Measurements from ENCODE around the gene ZFP57.
"Not testable (repeated sequence)": the region's sequence is repeated elsewhere in the genome, so short reads cannot be mapped to it uniquely, and the experiment has no call there.

The ZFP57 gene

GRCh38 chr6:29696147-29697125 is 15.5 kb upstream of the ZFP57 start:
- DNase-seq (ENCODE audit: low read depth): no peak

DNA sequence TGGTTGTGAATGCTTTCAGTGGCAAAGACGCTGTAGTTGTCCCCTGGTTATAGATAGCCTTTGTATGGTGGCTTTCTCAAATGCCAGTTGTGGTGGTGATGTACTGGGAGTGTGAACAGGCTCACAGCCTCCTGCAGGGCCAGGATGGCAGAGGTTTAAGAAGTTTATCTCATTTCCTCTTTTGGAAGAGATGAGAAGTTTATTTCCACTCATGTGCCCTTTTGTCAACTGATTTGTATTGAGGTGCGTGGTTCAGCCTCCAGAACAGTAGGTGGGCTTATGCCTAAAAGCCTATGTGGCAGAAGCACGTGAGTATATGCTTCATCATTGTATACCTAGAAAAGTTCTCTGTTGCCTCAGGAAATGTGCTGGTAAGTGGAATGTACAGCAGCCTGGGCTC is 13.7 kb upstream of the ZFP57 start:
- no peak for DNase-seq (ENCODE audit: low read depth)

DNA sequence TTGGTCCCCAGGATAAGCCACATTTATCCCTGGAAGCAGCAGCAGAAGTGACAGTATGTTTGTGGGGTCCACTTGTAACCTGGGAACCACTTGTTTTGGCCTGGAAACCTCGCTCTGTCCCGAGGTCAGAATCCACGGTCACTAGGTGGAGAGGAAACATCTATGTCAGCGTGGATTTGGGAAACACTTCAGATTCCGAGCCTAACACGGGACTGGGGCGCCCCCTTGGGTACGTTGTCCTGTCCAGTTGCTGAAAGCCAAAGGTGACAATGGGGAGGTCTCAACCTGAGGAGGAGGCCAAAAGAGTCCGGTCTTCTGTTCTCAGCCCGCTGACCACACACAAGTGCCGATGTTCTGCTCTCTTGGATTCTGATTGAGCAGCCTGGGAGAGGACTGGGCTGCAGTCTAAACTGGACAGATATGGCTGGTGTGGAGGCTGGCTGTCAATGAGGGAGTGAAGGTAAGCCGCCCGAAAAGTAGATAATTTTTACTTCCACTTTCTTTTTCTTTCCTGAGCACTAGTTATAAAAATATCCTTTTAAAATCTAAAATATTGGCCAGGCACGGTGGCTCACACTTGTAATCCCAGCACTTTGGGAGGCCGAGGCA is 4.9 kb upstream of the ZFP57 start:
- no peak for DNase-seq (ENCODE audit: low read depth)

DNA sequence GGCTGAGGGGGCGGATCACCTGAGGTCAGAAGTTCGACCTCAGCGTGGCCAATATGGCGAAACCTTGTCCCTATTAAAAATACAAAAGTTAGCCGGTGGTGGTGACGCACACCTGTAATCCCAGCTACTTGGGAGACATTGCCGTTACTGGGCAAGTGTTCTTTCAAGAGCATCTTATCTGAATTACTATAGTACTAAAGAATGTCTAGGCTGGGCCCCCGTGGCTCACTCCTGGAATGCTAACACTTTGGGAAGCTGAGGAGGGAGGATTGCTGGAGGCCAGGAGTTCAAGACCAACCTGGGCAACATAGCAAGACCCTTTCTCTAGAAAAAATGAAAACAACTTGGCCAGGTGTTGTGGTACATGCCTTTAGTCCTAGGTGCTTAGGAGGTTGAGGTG is 859 bp upstream of the ZFP57 start:
- DNase-seq (ENCODE audit: low read depth): no peak

GRCh38 chr6:29680416-29680815 is 536 bp downstream of the ZFP57 start:
- no peak for DNase-seq (ENCODE audit: low read depth)

DNA sequence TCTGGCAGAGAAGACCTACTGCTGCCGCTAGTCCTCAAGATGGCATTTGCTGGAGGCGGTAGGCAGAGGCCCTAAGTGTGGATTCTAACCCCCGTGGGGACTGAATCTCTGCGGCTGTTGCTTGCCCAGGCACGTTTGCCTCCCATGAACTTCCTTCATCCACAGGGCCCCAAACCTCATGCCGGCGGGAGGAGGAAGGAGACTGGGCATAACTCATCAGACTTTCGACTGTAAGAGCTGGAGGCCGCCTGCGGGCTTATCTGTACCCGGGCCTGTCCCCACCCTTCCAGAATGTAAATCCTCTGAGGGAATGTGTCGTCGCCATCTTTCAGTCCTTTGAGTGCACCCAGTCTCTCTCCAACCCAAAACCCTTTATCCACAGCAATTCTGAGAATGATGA is 990 bp downstream of the ZFP57 start:
- DNase-seq (ENCODE audit: low read depth): no peak

GRCh38 chr6:29678114-29678513 is 2.8 kb downstream of the ZFP57 start:
- no peak for DNase-seq (ENCODE audit: low read depth)

DNA sequence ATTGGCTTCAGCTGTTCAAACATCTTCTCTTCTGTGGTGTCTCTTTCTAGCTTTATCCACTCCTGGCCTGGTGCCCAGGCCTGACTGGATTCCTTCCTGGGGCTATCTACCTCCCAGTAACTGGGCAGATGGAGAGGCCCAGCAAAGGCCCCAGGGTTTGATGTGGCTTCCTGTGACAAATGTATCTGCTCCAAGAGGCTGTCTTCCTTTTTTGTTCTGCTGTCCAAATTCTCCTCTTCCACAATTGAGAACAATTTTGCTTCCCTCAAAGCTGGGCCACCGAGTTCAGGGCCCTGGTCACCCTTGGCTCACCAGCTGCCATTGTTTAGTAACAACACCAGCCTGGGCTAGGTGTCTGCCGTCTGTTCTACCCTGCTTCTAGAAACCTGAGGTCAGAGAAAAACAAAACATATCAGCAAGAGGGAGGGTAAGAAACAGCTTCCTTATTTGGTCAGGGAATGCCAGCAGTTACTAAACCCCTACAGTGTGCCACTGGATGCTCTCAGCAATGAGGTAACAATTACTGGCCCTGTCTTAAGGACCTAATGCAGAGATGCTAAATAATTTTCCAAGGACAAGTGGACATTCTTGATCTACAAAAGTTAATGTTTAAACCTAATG is 3.9 kb downstream of the ZFP57 start:
- DNase-seq (ENCODE audit: low read depth): no peak

DNA sequence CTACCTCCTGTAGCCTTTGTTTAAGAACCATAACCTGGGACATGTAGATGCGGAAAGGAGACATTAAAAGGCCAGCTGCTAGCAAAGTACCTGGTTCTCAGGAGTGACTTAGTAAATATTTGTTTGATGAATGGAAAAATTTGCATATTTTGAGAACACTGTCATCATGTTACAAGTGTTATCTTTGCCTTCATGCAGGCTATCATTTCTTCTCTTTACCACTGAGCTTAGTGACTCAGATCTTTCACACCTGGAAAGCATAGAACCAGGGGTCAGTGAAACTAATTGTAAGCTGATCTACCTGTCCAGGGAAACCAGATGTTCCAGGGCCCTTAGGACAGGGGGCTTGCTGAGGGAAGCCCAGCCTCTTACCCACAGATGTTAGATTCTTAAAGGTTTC is 5.4 kb downstream of the ZFP57 start:
- no peak for DNase-seq (ENCODE audit: low read depth)

DNA sequence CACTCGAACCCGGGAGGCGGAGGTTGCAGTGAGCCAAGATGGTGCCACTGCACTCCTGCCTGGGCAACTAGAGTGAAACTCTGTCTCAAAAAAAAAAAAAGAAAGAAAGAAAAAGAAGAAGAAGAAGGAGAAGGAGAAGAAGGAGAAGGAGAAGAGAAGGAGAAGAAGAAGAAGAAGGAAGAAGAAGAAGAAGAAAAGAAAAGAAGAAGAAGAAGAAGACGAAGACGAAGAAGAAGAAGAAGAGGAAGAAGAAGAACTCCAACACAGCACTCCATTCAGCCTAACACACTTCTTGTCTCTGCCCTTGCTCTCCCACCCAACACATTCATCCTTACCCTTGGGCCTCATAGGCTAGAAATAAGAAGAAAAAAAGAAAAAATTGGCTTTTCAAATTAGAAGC is 6.9 kb downstream of the ZFP57 start:
- no peak for DNase-seq (ENCODE audit: low read depth)

DNA sequence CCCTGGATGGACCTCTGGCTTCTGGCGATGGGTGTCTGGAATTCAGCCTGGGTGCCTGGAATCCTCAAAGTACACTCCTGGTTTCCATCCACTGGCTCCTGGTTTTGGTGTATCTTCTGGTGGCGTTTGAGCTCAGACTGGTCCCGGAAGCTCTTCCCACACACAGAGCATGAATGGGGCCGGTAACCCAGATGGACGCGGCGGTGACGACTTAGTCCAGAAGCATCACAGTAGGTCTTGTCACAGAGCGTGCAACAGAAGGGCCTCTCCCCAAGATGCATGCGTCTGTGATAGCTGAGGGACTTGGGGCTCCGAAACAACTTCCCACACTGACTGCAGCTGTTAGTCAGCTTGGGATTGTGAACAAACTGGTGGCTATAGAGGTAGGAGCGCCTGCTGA is 7.8 kb downstream of the ZFP57 start:
- DNase-seq (ENCODE audit: low read depth): no peak

- not testable (repeated sequence) for DNase-seq (ENCODE audit: low read depth)
Measured at GRCh38 chr6:29672116-29672515, 8.8 kb downstream of the ZFP57 start.

DNA sequence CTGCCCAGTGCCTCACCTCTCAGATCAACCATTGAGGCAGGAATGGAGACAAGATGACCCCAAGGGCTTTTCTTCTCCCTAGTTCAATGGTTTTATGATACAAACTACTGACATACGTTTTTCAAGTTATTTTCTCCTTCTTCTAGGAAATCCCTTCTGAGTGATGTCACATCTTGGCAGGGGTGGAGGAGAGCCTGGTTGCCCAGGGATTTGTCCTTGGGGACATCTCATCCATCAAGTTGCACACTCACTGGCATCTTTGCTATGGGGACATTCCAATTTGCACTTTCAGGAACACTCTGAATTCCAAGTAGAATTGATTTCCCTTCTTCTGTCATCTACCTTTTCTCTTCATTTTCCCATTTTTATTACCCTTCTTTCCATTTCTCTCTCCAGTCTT is 9.9 kb downstream of the ZFP57 start:
- DNase-seq (ENCODE audit: low read depth): no peak

- no peak for DNase-seq (ENCODE audit: low read depth)
Measured at GRCh38 chr6:29667158-29667557, 13.8 kb downstream of the ZFP57 start.

GRCh38 chr6:29666826-29667130 is 14.2 kb downstream of the ZFP57 start:
- DNase-seq (ENCODE audit: low read depth): no peak

GRCh38 chr6:29665942-29666825 is 14.8 kb downstream of the ZFP57 start:
- DNase-seq (ENCODE audit: low read depth): no peak

DNA sequence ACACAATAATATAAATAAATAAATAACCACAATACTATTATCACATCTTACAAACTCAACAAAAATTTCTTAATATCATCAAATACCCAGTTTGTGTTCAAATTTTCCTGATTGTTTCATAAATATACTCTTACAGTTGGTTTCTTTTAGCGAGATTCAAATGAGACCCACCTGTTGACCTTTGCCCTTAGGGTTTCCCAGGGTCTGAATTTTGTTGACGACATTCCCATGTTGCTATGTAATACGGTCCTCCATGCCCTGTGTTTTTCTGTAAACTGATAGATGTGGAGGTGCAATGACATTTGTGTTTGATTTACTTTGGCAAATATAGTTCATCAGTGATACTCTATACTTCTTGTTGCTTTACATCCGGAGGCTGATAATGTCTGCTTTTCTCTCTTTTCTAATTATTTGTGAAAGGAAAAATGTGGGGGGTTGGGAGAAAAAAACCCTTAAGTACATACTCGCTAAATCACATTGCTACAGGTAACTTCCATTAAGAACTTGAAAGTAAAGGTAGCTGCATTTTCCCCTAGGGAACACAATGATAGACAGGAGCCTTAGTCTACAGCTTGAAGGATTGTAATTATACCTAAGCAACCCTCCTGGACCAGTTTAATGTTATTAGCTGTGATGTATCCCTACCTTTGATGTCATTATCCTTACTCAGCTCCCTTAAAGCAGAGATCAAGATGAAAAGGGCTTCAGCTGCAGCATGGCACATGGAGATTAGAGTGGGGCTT is 17.5 kb downstream of the ZFP57 start:
- no peak for DNase-seq (ENCODE audit: low read depth)

DNA sequence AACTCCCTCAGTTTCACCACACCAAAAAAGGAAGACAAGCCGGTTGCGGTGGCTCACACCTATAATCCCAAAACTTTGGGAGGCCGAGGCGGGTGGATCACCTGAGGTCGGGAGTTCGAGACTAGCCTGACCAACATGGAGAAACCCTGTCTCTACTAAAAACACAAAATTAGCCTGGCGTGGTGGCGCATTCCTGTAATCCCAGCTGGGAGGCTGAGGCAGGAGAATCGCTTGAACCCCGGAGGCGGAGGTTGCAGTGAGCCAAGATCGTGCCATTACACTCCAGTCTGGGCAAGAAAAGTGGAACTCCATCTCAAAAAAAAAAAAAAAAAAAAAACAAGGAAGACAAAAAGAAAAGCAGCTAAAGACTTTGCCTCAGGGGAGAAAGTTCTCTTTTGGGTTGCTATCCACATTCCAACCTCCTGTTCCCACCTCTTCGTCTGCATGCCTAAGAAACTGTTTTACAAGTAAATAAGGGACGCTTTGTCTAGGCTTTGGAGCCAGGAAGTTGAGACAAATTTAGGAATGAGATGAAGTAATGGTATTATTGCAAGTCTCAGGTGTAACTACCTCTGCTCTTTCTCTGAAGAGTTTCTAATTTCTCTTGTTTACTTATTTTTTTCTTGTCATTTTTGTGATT is 19.3 kb downstream of the ZFP57 start:
- DNase-seq (ENCODE audit: low read depth): not testable (repeated sequence)

DNA sequence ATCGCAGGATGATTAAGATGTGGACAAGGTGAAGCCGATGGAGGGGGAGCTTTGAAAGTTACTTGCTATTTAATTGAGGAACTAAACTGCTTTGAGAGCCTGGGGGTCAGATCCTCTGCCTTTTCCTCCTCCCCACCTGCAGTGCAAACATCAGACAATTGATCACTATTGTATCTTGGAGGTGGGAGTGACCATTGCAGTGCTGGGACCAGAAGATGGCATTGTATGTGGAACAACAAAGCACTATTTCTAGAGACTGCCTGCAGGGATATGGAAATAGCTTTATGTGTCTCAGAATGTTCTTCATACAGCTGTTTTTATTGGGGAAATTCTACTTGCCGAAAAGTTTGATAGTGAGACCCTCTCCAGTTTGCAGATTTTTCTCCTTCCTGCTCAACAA is 19.9 kb downstream of the ZFP57 start:
- DNase-seq (ENCODE audit: low read depth): no peak

DNA sequence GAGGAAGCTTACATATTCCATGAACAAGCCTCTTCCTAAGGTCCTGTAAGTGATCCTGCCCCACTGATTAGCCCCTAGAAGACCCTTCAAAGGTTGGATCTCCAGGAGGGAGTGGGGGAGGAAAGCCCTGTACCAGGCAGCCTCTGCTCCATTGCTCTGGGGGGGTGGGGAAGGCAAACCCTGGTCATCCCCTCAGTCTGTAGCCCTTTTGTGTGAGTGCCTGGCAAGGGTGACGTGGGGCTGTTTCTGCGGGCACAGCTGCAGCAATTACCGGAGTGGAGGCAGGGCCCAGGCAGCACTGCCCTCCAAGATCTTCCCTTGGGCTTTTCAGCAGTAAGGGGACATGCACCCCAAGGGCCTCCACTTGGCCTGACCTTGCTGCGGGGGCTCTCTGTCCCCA is 24.2 kb downstream of the ZFP57 start, which contains the start of gene MOG:
TSS of gene MOG (plus strand) at position 295 of the 400 bp plus-strand sequence. CDS start 118 bp downstream, outside the sequence.
- no peak for DNase-seq (ENCODE audit: low read depth)

GRCh38 chr6:29656157-29656556 is 24.8 kb downstream of the ZFP57 start:
- no peak for DNase-seq (ENCODE audit: low read depth)

Measured in activated T-cell treated with anti-CD3 and anti-CD28 coated beads for 48 hours (primary cell).